PC-3 (cell line): Measurements from ENCODE around the gene DPH7. TPM values are rescaled to one million over a fixed set of nuclear protein-coding genes. Genes with fewer than 3 reads are reported as not detected.

Experiments used
- ATAC-seq: fragments of 200-7000 bp; cut with Tn5 transposase; 2 replicates; pipeline ENCODE4 v1.9.1; 2020; ENCODE audit warnings: mild to moderate bottlenecking, moderate library complexity
- BruUV-seq: library from RNA; stranded (reverse); fragments of 400-500 nt; replicated peaks from 2 replicates; lab custom pipeline; 2021; lab: Mats Ljungman, UMichigan
- CTCF ChIA-PET: fragments of 300-600 bp; sonication (Branson Sonifier 250); formaldehyde crosslinking; loops from one replicate; lab custom pipeline; 2022; ENCODE audit warnings: antibody characterized with exemption; lab: Charles Lee
- POLR2A ChIA-PET: fragments of 300-600 bp; sonication (Branson Sonifier 250); formaldehyde crosslinking; loops from one replicate; lab custom pipeline; 2022; ENCODE audit warnings: antibody characterized with exemption; ENCODE audit not compliant: unreplicated experiment; lab: Charles Lee
- DNase-seq: peaks from one replicate; pipeline ENCODE4 v3.0.0-alpha.2; 2015
- H2AFZ ChIP-seq: fragments of 300-600 bp; sonication (generic); 2 replicates; pipeline ENCODE4 v1.6.0; 2016; ENCODE audit warnings: antibody characterized with exemption, low read length
- H3F3A ChIP-seq: fragments of 300-600 bp; sonication (generic); one replicate; pipeline ENCODE4 v1.6.0; 2017; ENCODE audit warnings: antibody characterized with exemption, low read length, control low read depth, mild to moderate bottlenecking; ENCODE audit not compliant: unreplicated experiment
- H3K27ac ChIP-seq: fragments of 300-600 bp; sonication (generic); 2 replicates; pipeline ENCODE4 v1.5.1; 2016; ENCODE audit warnings: mild to moderate bottlenecking, low read length
- H3K27me3 ChIP-seq: fragments of 300-600 bp; sonication (generic); 2 replicates; pipeline ENCODE4 v1.6.1; 2016; ENCODE audit warnings: low read length, mixed read lengths
- H3K36me3 ChIP-seq: fragments of 300-600 bp; sonication (generic); 2 replicates; pipeline ENCODE4 v1.6.1; 2016; ENCODE audit warnings: low read depth, mixed run types, low read length, mixed read lengths
- H3K4me1 ChIP-seq: fragments of 300-600 bp; sonication (generic); 2 replicates; pipeline ENCODE4 v1.5.1; 2016; ENCODE audit warnings: low read length; ENCODE audit not compliant: insufficient read depth
- H3K4me2 ChIP-seq: fragments of 300-600 bp; sonication (generic); 2 replicates; pipeline ENCODE4 v1.6.0; 2016; ENCODE audit warnings: low read length
- H3K4me3 ChIP-seq: fragments of 300-600 bp; sonication (generic); 2 replicates; pipeline ENCODE4 v1.5.1; 2016; ENCODE audit warnings: mild to moderate bottlenecking, low read length, mixed read lengths
- H3K79me2 ChIP-seq: fragments of 300-600 bp; sonication (generic); 2 replicates; pipeline ENCODE4 v1.6.1; 2017; ENCODE audit warnings: low read length, mixed read lengths
- H3K9ac ChIP-seq: fragments of 300-600 bp; sonication (generic); 2 replicates; pipeline ENCODE4 v1.6.0; 2016; ENCODE audit warnings: mild to moderate bottlenecking, low read length
- H3K9me2 ChIP-seq: fragments of 300-600 bp; sonication (generic); replicated peaks from 2 replicates; pipeline ENCODE4 v1.6.1; 2016; ENCODE audit warnings: mixed run types, low read length, mixed read lengths
- H3K9me3 ChIP-seq: fragments of 300-600 bp; sonication (generic); 2 replicates; pipeline ENCODE4 v1.6.1; 2016; ENCODE audit warnings: low read length, mixed read lengths
- H4K20me1 ChIP-seq: fragments of 300-600 bp; sonication (generic); 2 replicates; pipeline ENCODE4 v1.6.1; 2016; ENCODE audit warnings: low read length, mixed read lengths
- EZH2 ChIP-seq: fragments of 300-600 bp; sonication (generic); IDR thresholded peaks from one replicate; pipeline ENCODE4 v1.6.1; 2017; ENCODE audit warnings: antibody characterized with exemption, mild to moderate bottlenecking, low read length; ENCODE audit not compliant: unreplicated experiment
- EZH2phosphoT487 ChIP-seq: fragments of 300-600 bp; sonication (generic); IDR thresholded peaks from 2 replicates; pipeline ENCODE4 v1.6.1; 2018; ENCODE audit warnings: mild to moderate bottlenecking, antibody characterized with exemption, low read length, borderline replicate concordance
- intact Hi-C: fragments of 100-400 bp; cut with micrococcal nuclease; formaldehyde crosslinking; loops from 2 replicates; pipeline ENCODE4 v1.9.0; 2023
- total RNA-seq: library from RNA; depleted of rRNA; stranded (reverse); fragments of >200 nt; gene quantifications from 2 replicates; pipeline ENCODE4 v1.2.3, GENCODE V29; 2014
- TF ChIP-seq, protein P1 (sequence below): fragments of 300-600 bp; sonication (generic); conservative IDR thresholded peaks from 2 replicates; pipeline ENCODE4 v1.5.1; 2017; ENCODE audit warnings: antibody characterized with exemption, low read depth, mild to moderate bottlenecking, low read length

The DPH7 gene
- total RNA-seq, 1 experiment from 2014 or later = 35.1 TPM

DNA sequence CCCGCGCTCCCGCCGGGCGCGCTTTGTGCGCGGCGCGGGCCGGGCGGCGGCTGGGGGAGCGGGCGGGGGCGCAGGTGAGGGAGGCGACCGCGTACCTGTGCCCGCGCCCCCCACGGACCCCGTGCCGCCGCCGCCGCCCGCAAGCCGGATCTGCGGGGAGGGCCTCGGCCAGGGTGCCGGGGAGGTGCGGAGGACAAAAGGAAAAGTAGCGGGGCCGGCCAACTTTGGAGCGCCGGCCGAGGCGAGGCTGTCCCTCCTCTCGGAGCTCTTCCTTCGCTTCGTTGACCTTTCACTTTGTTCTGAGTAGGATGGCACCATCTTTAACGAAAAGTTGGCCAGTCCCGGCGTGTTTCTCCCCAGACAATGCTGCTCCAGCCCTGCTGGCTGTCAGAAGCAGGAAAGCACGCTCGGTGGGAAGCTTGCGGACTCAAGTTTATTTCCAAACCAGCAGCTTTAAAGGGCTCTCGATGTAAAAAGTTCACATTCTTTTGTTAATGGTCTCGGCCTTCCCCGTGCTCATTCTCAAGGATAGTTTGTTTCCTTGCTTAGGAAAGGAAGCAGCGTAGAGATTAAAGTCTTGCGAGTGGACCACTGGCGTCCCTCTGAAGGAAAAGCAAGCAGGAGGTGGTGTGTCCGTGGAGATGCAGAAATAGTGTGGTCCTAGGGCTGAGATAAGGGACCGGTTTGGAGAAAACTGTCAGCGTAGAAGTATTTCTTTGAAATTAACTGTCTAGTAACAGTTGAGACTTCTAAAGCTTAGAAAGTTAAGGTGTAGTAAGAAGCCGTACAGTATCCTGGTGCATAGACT, 40.7 kb upstream of the DPH7 start:
- Histone ChIP-seq H3K79me2 (peaks cover 75% of the 10 kb centered on the region), H3K4me2 (peak overlapping the region; percentile 96), H3K36me3 (no peaks in the 10 kb centered on the region; the same call in 1 of the 2 replicates), H3K9me2 (no peaks in the 10 kb centered on the region), H3K9me3 (no peaks in the 10 kb centered on the region), H3K9ac (peak overlapping the region; percentile 80), H3K27me3 (no peaks in the 10 kb centered on the region), H4K20me1 (0 out of 2 replicates have a peak, but pooled peaks cover 3% of the 10 kb centered on the region), H2AFZ (peak overlapping the region; percentile 69), H3F3A (no peaks in the 10 kb centered on the region), H3K4me1 (peaks cover 17% of the 10 kb centered on the region), H3K27ac (peak overlapping the region; percentile 65), H3K4me3 (peak overlapping the region; percentile 77)
- DNase-seq (peak; percentile 39), ATAC-seq (peak; percentile 9; the same call in 1 of the 2 replicates)
- intact Hi-C loops = no loop called here
- BruUV-seq = no TSS peak
- CTCF ChIA-PET = interaction anchor here (0.5 kb wide), 1 partner anchor 67 kb away, joined by 3 read pairs; the partner anchor contains the start of gene MRPL41
- TF ChIP-seq EZH2 = no peak
- TF ChIP-seq, protein P1, sequence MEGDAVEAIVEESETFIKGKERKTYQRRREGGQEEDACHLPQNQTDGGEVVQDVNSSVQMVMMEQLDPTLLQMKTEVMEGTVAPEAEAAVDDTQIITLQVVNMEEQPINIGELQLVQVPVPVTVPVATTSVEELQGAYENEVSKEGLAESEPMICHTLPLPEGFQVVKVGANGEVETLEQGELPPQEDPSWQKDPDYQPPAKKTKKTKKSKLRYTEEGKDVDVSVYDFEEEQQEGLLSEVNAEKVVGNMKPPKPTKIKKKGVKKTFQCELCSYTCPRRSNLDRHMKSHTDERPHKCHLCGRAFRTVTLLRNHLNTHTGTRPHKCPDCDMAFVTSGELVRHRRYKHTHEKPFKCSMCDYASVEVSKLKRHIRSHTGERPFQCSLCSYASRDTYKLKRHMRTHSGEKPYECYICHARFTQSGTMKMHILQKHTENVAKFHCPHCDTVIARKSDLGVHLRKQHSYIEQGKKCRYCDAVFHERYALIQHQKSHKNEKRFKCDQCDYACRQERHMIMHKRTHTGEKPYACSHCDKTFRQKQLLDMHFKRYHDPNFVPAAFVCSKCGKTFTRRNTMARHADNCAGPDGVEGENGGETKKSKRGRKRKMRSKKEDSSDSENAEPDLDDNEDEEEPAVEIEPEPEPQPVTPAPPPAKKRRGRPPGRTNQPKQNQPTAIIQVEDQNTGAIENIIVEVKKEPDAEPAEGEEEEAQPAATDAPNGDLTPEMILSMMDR = no peak
- TF ChIP-seq EZH2phosphoT487 = no peak
- POLR2A ChIA-PET = no interaction called here

DNA sequence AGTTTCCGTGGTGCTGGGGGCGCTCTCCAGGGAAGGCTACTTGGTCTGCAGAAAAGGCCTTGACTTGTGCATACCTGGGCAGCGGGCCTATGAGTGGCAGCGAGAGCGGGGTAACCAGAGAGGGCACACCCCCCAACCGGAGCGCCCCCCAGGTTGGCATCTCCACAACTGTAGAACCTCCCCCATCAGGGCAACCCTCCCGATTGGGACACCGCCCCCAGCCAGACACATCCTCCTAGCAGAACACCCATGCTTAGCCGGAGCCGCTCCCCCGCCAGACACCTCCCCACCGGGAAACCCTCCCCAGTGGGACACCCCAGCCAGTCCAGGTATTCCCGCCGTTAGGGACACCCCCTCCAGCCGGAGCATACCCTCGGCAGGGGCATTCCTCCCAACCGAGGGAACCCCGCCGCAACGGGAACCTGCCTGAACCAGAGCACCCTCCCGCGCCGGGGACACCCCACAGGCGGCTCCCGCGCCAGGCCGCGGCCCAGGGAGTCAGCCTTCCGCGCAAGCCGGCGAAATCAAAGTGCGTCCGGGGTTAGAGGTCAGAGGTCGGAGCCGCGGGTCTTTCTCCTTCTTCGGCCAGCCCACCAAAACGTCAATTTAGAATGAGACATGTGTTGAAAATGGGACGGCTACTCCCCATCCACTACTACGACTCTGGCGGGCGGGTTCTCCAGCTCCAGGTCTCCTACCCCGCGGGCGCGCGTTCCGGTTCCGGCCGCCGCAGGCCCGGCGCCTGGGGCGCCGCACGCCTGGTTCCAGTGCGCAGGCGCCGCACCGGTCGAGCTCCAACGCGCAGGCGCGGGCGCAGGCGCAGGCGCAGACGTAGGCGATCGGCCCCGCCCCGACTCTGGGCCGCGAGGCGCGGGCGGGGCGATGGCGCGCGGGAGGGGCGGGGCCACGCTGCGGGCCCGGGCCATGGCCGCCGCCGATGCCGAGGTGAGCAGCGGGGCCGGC, 39.7 kb upstream of the DPH7 start, which contains the start of gene EHMT1:
Gene EHMT1, plus strand, starts transcription at position 901 of the 963 bp plus-strand sequence. Its CDS starts 24 bp downstream, at position 925.
- Histone ChIP-seq H3K9ac (peak within 1 kb of the TSS; percentile 97), H3F3A (no peaks in the 10 kb centered on the region), H3K9me3 (no peaks in the 10 kb centered on the region), H2AFZ (peak within 1 kb of the TSS; percentile 79), H3K36me3 (peaks cover 5% of the 10 kb centered on the region; the same call in 1 of the 2 replicates), H4K20me1 (0 out of 2 replicates have a peak, but pooled peaks cover 3% of the 10 kb centered on the region), H3K27me3 (no peaks in the 10 kb centered on the region), H3K27ac (peak within 1 kb of the TSS; percentile 80), H3K4me3 (peak within 1 kb of the TSS; percentile 96), H3K4me1 (peaks cover 21% of the 10 kb centered on the region), H3K9me2 (no peaks in the 10 kb centered on the region), H3K79me2 (peaks cover 74% of the 10 kb centered on the region), H3K4me2 (peak within 1 kb of the TSS; percentile 98)
- intact Hi-C loops = no loop called here
- TSS peak; percentile 62 for BruUV-seq
- DNase-seq (peak; percentile 84), ATAC-seq (peak; percentile 54)
- POLR2A ChIA-PET = interaction anchor here (0.6 kb wide), 2 partner anchors 28 to 96 kb away, joined by 3 to 14 read pairs; no protein-coding TSS in a partner anchor
- TF ChIP-seq EZH2 = no peak
- TF ChIP-seq, protein P1 = peak; percentile 33; the same call in 1 of the 2 replicates
- no peak for TF ChIP-seq EZH2phosphoT487
- CTCF ChIA-PET = interaction anchor here (0.5 kb wide), 1 partner anchor 66 kb away, joined by 3 read pairs; the partner anchor contains the start of gene MRPL41
